ENCODE measurements around the gene PLCG2. TPM values are rescaled to one million over a fixed set of nuclear protein-coding genes. Genes with fewer than 3 reads are reported as not detected.

Gene PLCG2
- total RNA-seq, 1 experiment from 2014 or later: 6.0 TPM

DNA sequence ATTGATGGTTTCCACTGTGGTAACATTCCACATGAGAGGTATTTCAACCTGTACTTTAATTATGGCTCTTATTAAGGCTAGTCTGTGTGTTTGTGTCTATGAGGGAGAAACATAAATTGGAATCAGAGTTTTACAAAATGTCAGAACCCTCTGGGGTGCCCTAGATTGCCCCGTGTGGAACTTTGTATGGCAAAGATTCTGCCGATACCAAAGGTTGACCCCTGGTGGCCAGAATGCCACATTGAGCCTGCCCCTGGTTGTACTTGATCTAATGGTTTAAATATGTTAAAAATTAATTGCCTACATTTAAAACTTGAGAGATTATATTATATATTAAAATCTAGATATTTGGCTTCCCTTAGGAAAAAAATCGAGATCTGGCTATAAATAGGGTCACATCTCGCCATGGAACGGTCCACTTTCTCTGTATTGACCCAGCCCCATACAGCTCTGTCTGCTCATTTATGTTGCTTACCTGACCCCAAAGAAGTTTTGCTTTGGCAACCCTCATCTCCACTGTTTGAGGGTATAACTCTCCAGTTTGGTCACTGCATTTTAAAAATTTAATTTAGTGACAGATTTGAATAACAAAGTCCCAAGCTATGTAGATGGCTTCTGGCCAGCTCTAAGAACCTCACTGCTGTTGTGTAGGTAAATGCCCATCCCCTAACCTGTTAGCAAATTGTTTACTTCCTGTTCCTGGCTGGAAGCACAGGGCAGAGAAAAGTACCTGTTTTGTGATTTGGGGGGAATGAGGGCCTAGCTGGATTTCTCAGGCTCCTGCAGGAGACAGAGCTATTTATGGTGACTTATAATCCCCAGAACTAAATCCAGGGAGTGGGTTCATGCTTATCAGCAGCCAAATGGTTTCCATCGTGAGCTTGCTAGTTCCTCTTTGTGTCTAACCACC lies 95.0 kb downstream of the PLCG2 start:
- Histone ChIP-seq H3K79me1 (ENCODE audit: insufficient read depth, low read depth, low read length, poor library complexity, severe bottlenecking) (no peaks in the 10 kb centered on the region), H3K9ac (ENCODE audit: extremely low read depth, insufficient read length, low read length) (no peak overlapping the region), H4K8ac (replicated peaks; ENCODE audit: insufficient read length, low read depth, low read length) (no peak overlapping the region), H3K27me3 (ENCODE audit: insufficient read depth, low read length) (no peaks in the 10 kb centered on the region), H4K20me1 (ENCODE audit: control insufficient read depth, insufficient read depth, insufficient read length) (no peaks in the 10 kb centered on the region), H3K27ac (ENCODE audit: insufficient read length, low read depth, low read length) (no peak overlapping the region), H3K4me2 (ENCODE audit: insufficient read depth, insufficient read length, low read length) (no peak overlapping the region), H3K79me2 (ENCODE audit: insufficient read depth, low read length) (no peaks in the 10 kb centered on the region), H2AK5ac (ENCODE audit: insufficient read length, low read length) (no peak overlapping the region), H2BK15ac (ENCODE audit: low read depth, low read length) (no peak overlapping the region), H3T11ph (ENCODE audit: low read length) (no peak overlapping the region), H4K5ac (ENCODE audit: insufficient read length, low read depth, low read length) (no peak overlapping the region), H3K9me3 (ENCODE audit: control insufficient read depth, low read depth, low read length) (no peaks in the 10 kb centered on the region), H2AFZ (ENCODE audit: low read length) (no peak overlapping the region), H2BK120ac (ENCODE audit: low read depth, low read length, poor library complexity, severe bottlenecking) (no peak overlapping the region), H3K4me1 (ENCODE audit: insufficient read depth, low read length) (peaks cover 17% of the 10 kb centered on the region; the same call in 1 of the 2 replicates), H3K23ac (ENCODE audit: insufficient read length, low read depth, low read length) (no peak overlapping the region), H3K4ac (ENCODE audit: low read depth, low read length) (no peak overlapping the region), H2BK20ac (ENCODE audit: low read depth, low read length, poor library complexity, severe bottlenecking) (no peak overlapping the region), H3K56ac (ENCODE audit: insufficient read length, low read depth, low read length) (no peak overlapping the region), H3K23me2 (ENCODE audit: insufficient read length, low read depth, low read length, poor library complexity, severe bottlenecking) (no peaks in the 10 kb centered on the region), H2BK5ac (ENCODE audit: insufficient read length, low read length) (no peak overlapping the region), H3K14ac (ENCODE audit: insufficient read depth, low read length) (no peak overlapping the region), H3K18ac (ENCODE audit: insufficient read length, low read depth, low read length) (no peak overlapping the region), H4K91ac (ENCODE audit: insufficient read length, low read depth, low read length) (no peak overlapping the region), H2BK12ac (ENCODE audit: insufficient read length, low read depth, low read length) (no peak overlapping the region)
- no peaks in the 10 kb centered on the region for H3K9me3 Mint-ChIP-seq
- TF ChIP-seq, protein P1, sequence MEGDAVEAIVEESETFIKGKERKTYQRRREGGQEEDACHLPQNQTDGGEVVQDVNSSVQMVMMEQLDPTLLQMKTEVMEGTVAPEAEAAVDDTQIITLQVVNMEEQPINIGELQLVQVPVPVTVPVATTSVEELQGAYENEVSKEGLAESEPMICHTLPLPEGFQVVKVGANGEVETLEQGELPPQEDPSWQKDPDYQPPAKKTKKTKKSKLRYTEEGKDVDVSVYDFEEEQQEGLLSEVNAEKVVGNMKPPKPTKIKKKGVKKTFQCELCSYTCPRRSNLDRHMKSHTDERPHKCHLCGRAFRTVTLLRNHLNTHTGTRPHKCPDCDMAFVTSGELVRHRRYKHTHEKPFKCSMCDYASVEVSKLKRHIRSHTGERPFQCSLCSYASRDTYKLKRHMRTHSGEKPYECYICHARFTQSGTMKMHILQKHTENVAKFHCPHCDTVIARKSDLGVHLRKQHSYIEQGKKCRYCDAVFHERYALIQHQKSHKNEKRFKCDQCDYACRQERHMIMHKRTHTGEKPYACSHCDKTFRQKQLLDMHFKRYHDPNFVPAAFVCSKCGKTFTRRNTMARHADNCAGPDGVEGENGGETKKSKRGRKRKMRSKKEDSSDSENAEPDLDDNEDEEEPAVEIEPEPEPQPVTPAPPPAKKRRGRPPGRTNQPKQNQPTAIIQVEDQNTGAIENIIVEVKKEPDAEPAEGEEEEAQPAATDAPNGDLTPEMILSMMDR (conservative IDR thresholded peaks at IDR 0.05): peak; percentile 98
- WGBS (ENCODE audit: extremely low coverage, insufficient read length, low lambda C conversion rate): no CpG with 5 or more reads among the region's 6 CpGs
- H3K27me3 Mint-ChIP-seq (ENCODE audit: low read depth): peaks cover 4% of the 10 kb centered on the region; the same call in 1 of the 2 replicates
- H3K4me3 Mint-ChIP-seq: no peak overlapping the region; a peak in 1 of 5 replicates
- H3K27ac Mint-ChIP-seq: peak overlapping the region in 2 of 3 experiments; percentile 61 to 80; a peak in 1 of 7 replicates
- H3K4me1 Mint-ChIP-seq: peaks cover 21 to 30% of the 10 kb centered on the region in 2 experiments
- peak; percentile 53 for DNase-seq
- no peaks in the 10 kb centered on the region for H3K36me3 Mint-ChIP-seq (ENCODE audit: insufficient read depth in 1 of 3, low read depth in 3 of 3)
